Activated CD8-positive, alpha-beta memory T cell treated with anti-CD3 and anti-CD28 coated beads, Interleukin-2, amount 50 U/mL, for 4 hours (primary cell): ENCODE measurements around the gene CDKL2.
"Not testable (repeated sequence)": the region's sequence is repeated elsewhere in the genome, so short reads cannot be mapped to it uniquely, and the experiment has no call there.

Source experiments
- DNase-seq: peaks from one replicate; pipeline ENCODE4 v3.0.0-alpha.2; 2020

Gene CDKL2

DNA sequence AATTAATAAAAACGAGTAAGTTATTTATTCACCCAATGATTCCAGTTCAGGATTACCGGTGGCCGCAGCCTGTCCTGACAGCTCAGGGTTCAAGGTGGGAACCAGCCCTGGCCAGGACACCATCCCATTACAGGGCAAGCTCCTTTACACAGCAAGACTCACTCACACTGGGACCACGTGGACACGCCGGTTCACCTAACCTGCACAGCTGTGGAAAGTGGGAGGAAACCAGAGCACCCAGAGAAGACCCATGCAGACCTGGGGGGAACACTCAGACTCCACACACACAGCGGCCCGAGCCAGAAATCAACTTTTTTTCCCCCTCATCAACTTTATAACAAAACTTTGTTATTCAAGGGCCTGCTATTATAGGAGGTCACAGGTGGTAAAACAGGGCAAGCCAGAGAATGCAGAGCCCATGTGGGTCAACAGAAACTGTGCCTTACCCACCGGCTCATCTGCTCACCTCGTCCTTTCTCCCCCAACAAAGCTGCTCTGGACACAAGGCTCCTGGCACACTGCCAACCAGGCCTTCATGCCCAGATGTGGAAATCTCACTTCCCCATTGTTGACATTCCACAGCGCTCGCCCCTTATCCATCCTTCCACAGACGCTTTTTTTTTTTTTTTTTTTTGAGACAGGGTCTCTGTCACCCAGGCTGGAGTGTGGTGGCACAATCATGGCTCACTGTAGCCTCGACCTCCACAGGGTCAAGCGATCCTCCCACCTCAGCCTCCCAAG, 82.5 kb downstream of the CDKL2 start:
- DNase-seq, result no peak

DNA sequence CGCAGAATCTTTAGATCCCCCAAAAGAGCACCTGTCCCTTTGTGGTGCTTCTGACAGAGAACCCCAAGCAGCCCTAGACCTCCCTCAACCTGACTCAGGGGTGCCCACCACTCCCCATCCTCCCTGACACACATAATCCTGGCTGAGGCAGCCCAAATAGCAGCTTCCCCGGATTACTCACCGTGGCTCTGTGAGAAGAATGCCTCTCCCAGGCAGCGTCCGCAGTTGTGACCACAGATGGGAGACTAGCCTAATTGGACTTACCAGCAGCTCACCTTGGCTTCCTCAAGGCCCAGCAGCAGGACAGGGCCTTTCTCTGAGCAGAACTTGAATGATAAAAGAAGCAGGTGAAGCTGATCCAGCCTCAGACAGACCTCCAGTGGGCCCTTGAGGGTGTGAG, 84.8 kb downstream of the CDKL2 start:
- DNase-seq, result no peak

DNA sequence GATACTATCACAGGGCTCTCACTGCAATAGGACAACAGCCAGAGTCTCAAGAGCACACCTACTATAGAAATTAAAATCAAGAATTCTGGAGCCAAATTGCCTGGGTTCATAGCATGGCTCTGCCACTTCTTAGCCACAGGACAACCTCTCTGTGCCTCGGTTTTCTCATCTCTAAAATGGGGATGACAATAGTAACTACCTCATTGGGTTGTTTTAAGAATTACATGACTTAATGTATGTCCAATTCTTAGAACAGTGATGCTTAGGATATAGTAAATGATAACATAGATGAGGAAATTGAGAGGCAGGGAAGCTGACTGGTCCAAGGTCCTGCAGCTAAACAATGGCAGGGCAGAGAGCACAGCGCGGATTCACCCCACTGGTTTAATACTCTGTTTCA, 85.5 kb downstream of the CDKL2 start:
- DNase-seq, result no peak

DNA sequence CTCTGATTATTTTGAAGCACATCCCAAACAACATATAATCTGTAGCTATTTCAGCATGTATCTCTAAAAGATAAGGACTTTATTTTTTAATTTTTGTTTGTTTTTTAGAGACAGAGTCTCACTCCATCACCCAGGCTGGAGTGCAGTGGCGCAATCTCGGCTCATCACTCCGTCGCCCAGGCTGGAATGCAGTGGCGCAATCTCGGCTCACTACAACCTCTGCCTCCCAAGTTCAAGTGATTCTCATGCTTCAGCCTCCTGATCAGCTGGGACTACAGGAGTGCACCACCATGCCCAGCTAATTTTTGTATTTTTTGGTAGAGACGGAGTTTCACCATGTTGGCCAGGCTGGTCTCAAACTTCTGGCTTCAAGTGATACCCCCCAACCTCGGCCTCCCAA, 86.1 kb downstream of the CDKL2 start:
- not testable (repeated sequence) for DNase-seq

DNA sequence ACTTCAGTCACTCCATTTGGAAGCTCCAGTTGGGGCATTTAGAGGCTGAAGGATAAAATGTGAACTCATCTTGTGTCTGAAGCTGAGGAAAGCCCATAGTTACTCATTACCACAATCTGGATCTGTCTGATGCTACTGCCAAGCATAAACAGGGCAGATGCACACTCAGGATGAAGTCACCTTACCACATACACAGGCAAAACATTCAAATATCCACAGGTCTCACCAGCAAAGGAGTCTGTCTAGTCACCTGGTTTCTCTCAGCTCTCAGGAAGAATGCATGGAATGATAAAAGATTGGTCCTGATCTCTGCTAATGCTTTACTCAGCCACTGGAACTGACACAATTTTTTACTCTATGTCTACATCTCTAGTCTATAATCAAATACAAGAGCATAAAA, 87.5 kb downstream of the CDKL2 start:
- no peak for DNase-seq

DNA sequence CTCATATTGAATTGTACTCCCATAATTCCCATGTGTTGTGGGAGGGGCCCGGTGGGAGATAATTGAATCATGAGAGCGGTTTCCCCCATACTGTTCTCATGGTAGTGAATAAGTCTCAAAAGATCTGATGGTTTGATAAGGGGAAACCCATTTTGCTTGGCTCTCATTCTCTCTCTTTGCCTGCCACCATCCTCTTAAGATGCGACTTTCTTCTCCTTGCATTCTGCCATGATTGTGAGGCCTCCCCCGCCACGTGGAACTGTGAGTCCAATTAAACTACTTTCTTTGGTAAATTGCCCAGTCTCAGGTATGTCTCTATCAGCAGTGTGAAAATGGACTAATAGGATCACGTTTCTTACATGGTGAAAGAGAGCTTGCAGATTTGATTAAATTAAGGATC, 93.0 kb downstream of the CDKL2 start:
- not testable (repeated sequence) for DNase-seq

DNA sequence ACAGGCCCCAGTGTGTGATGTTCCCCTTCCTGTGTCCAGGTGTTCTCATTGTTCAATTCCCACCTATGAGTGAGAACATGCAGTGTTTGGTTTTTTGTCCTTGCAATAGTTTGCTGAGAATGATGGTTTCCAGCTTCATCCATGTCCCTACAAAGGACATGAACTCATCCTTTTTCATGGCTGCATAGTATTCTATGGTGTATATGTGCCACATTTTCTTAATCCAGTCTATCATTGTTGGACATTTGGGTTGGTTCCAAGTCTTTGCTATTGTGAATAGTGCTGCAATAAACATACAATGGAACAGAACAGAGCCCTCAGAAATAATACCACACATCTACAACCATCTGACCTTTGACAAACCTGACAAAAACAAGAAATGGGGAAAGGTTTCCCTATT, 96.4 kb downstream of the CDKL2 start:
- not testable (repeated sequence) for DNase-seq

DNA sequence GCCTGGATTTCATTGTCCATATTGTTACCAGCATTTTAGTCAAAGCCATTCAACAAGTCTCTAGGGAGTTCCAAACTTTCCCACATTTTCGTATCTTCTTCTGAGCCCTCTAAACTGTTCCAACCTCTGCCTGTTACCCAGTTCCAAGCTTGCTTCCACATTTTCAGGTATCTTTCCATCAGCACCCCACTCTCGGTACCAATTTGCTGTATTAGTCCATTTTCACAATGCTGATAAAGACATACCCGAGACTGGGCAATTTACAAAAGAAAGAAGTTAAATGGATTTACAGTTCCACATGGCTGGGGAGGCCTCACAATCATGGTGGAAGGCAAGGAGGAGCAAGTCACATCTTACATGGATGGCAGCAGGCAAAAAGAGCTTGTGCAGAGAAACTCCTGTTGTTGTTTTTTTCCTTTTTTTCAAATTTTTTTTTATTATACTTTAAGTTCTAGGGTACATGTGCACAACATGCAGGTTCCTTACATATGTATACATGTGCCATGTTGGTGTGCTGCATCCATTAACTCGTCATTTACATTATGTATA, 96.9 kb downstream of the CDKL2 start:
- DNase-seq, result not testable (repeated sequence)

DNA sequence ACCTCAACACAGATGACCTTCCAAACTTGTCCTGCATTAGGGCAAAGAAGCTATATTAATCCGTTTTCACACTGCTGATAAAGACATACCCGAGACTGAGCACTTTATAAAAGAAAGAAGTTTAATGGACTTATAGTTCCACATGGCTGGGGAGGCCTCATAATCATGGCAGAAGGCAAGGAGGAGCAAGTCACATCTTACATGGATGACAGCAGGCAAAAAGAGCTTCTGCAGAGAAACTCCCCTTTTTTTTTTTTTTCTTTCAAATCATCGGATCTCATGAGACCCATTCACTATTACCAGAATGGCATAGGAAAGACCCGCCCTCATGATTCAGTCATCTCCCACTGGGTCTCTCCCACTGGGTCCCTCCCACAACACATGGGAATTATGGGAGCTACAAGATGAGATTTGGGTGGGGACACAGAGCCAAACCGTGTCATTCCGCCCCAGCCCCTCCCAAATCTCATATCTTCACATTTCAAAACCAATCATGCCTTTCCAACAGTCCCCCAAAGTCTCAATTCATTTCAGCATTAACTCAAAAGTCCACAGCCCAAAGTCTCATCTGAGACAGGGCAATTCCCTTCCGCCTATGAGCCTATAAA, 98.7 kb downstream of the CDKL2 start:
- not testable (repeated sequence) for DNase-seq

DNA sequence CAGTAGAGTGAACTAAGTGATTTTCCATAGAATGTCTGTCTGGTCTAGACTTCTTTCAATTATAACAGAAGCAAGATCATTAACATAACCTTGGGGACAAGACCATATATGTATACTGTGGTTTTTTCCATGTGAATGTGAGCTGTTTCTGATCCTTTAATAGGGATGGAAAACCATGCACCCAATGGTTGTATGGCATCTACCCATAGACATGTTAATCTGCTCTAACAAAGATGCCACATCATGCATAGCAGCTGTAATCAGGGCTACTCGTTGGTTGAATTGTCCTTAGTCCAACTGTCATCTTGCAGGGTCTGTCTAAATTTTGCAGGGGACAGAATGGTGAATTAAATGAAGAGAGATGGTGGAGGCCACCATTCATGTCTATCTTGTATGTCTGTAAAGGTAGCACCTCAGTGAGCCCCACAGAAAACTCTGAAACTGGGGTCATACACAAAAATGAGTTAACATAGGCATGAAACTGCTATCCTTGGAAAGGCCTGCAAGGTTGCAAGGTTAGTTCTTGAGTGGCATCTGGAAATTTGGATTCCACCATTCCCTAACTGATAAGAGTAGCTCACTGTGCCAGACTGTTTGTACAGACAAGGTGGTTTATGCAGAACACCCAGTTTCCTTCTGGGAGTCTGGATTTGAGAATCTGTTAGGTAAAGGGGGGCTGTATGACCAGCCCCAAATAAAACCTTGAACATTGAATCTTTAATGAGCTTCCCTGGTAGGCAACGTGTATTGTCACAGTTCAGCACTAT, 99.6 kb downstream of the CDKL2 start:
- DNase-seq, result no peak
